WTC11 (cell line): ENCODE results near the gene DNAH17. TPM values are rescaled to one million over a fixed set of nuclear protein-coding genes. Genes with fewer than 3 reads are reported as not detected.

Experiments
- ATAC-seq: fragments of 200-7000 bp; cut with Tn5 transposase; 2 replicates; pipeline ENCODE4 v1.10.0; 2021; ENCODE audit warnings: mild to moderate bottlenecking, moderate library complexity
- CTCF ChIA-PET: fragments of 300-600 bp; sonication (Branson Sonifier 250); formaldehyde crosslinking; loops from one replicate; lab custom pipeline; 2021; ENCODE audit warnings: antibody characterized with exemption; lab: Charles Lee
- POLR2A ChIA-PET: fragments of 350-600 bp; sonication (Branson Sonifier 250); formaldehyde crosslinking; loops from one replicate; lab custom pipeline; 2021; ENCODE audit warnings: antibody characterized with exemption; lab: Charles Lee
- DNase-seq: peaks from one replicate; pipeline ENCODE4 v3.0.0; 2021; ENCODE audit warnings: low spot score
- H3K27ac Mint-ChIP-seq: 2 replicates; pipeline ENCODE4 v1.8.0; 2021; ENCODE audit warnings: mixed read lengths
- H3K27me3 Mint-ChIP-seq: 2 replicates; pipeline ENCODE4 v1.8.0; 2021; ENCODE audit warnings: low read depth, mild to moderate bottlenecking, moderate library complexity, mixed read lengths
- H3K36me3 Mint-ChIP-seq: 2 replicates; pipeline ENCODE4 v1.8.0; 2021; ENCODE audit warnings: mixed read lengths
- H3K4me1 Mint-ChIP-seq: 2 replicates; pipeline ENCODE4 v1.8.0; 2022; ENCODE audit warnings: mixed read lengths
- H3K4me3 Mint-ChIP-seq: 2 replicates; pipeline ENCODE4 v1.8.0; 2021; ENCODE audit warnings: mild to moderate bottlenecking, moderate library complexity, mixed read lengths
- H3K9me3 Mint-ChIP-seq: 2 replicates; pipeline ENCODE4 v1.8.0; 2021; ENCODE audit warnings: mixed read lengths
- CREB1 ChIP-seq: sonication (generic); formaldehyde crosslinking; IDR thresholded peaks from 2 replicates; pipeline ENCODE4 v1.8.0; 2023; ENCODE audit warnings: mild to moderate bottlenecking, missing genetic modification reagents
- FOXJ3 ChIP-seq: sonication (generic); formaldehyde crosslinking; IDR thresholded peaks from 2 replicates; pipeline ENCODE4 v1.9.0; 2021; ENCODE audit warnings: missing genetic modification reagents, mild to moderate bottlenecking, borderline replicate concordance
- FOXP1 ChIP-seq: sonication (generic); formaldehyde crosslinking; IDR thresholded peaks from 2 replicates; pipeline ENCODE4 v1.8.0; 2022; ENCODE audit warnings: missing genetic modification reagents, mild to moderate bottlenecking, moderate library complexity, borderline replicate concordance
- KAT7 ChIP-seq: sonication (generic); formaldehyde crosslinking; IDR thresholded peaks from 2 replicates; pipeline ENCODE4 v1.8.1; 2023; ENCODE audit warnings: missing genetic modification reagents, mild to moderate bottlenecking, borderline replicate concordance
- NFATC4 ChIP-seq: fragments of 250-450 bp; sonication (Bioruptor Pico); IDR thresholded peaks from 2 replicates; pipeline ENCODE4 v1.9.0; 2021; ENCODE audit warnings: mild to moderate bottlenecking
- NR3C1 ChIP-seq: sonication (generic); formaldehyde crosslinking; conservative IDR thresholded peaks from 2 replicates; pipeline ENCODE4 v1.8.1; 2023; ENCODE audit warnings: low read depth, mild to moderate bottlenecking, missing genetic modification reagents
- RORB ChIP-seq: fragments of 250-450 bp; sonication (Bioruptor Pico); IDR thresholded peaks from 2 replicates; pipeline ENCODE4 v1.9.0; 2021; ENCODE audit warnings: mild to moderate bottlenecking
- SMAD3 ChIP-seq: sonication (generic); formaldehyde crosslinking; IDR thresholded peaks from 2 replicates; pipeline ENCODE4 v1.8.0; 2022; ENCODE audit warnings: missing genetic modification reagents, mild to moderate bottlenecking, borderline replicate concordance
- ZNF232 ChIP-seq: sonication (generic); formaldehyde crosslinking; IDR thresholded peaks from 2 replicates; pipeline ENCODE4 v1.8.0; 2022; ENCODE audit warnings: mild to moderate bottlenecking, missing genetic modification reagents
- ZNF671 ChIP-seq: fragments of 250-450 bp; sonication (Bioruptor Pico); IDR thresholded peaks from 2 replicates; pipeline ENCODE4 v1.8.0; 2021; ENCODE audit warnings: mild to moderate bottlenecking
- total RNA-seq: library from RNA; stranded (reverse); gene quantifications from 3 replicates; pipeline ENCODE4 v1.2.3, GENCODE V29; 2021
- TF ChIP-seq, protein P1 (sequence below): sonication (generic); formaldehyde crosslinking; IDR thresholded peaks from 2 replicates; pipeline ENCODE4 v1.8.1; 2022; ENCODE audit warnings: missing genetic modification reagents, borderline replicate concordance
- TF ChIP-seq, protein P2 (sequence below): sonication (generic); formaldehyde crosslinking; IDR thresholded peaks from 2 replicates; pipeline ENCODE4 v1.8.0; 2023; ENCODE audit warnings: mild to moderate bottlenecking, missing genetic modification reagents
- TF ChIP-seq, protein P3 (sequence below): sonication (generic); formaldehyde crosslinking; IDR thresholded peaks from 2 replicates; pipeline ENCODE4 v1.8.1; 2022; ENCODE audit warnings: mild to moderate bottlenecking, moderate library complexity, missing genetic modification reagents
- TF ChIP-seq, protein P4 (sequence below): sonication (generic); formaldehyde crosslinking; IDR thresholded peaks from 2 replicates; pipeline ENCODE4 v1.8.0; 2022; ENCODE audit warnings: mild to moderate bottlenecking, missing genetic modification reagents
- TF ChIP-seq, protein P5 (sequence below): fragments of 250-450 bp; sonication (Bioruptor Pico); conservative IDR thresholded peaks from 2 replicates; pipeline ENCODE4 v1.9.0; 2021; ENCODE audit warnings: mild to moderate bottlenecking
- TF ChIP-seq, protein P6 (sequence below): sonication (generic); formaldehyde crosslinking; IDR thresholded peaks from 2 replicates; pipeline ENCODE4 v1.8.1; 2023; ENCODE audit warnings: mild to moderate bottlenecking, missing genetic modification reagents, moderate library complexity
- TF ChIP-seq, protein P7 (sequence below): sonication (generic); formaldehyde crosslinking; IDR thresholded peaks from 2 replicates; pipeline ENCODE4 v1.8.1; 2022; ENCODE audit warnings: mild to moderate bottlenecking, missing genetic modification reagents, moderate library complexity, borderline replicate concordance
- TF ChIP-seq, protein P8 (sequence below): sonication (generic); formaldehyde crosslinking; IDR thresholded peaks from 2 replicates; pipeline ENCODE4 v1.8.0; 2022; ENCODE audit warnings: mild to moderate bottlenecking, missing genetic modification reagents
- TF ChIP-seq, protein P9 (sequence below): sonication (generic); formaldehyde crosslinking; IDR thresholded peaks from 2 replicates; pipeline ENCODE4 v1.8.1; 2022; ENCODE audit warnings: low read depth, missing genetic modification reagents, borderline replicate concordance

Gene DNAH17
- total RNA-seq, 1 experiment from 2014 or later, result 0.87 TPM

DNA sequence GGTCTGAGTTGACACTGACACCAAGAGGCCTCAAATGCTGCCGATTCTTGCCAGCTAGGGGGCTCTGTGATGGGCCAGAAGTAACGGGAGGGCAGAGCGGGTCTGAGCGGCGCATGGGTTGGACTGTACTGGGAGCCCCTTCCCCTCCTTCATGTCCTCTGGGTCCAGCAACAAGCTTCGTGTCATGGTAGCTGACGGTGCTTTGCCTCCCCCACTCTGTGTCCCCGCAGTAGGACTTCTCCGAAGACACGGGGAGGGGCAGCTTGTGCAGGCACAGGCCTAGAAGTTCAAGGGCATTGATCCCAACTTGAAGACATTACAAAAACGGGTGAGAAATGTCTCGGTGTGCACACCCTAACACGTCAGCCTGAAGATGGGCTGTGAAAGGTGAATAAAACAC lies 39.8 kb upstream of the DNAH17 start:
- Mint-ChIP-seq H3K27ac (no peak overlapping the region), H3K9me3 (peaks cover 12% of the 10 kb centered on the region), H3K4me1 (peaks cover under 1% of the 10 kb centered on the region), H3K4me3 (no peak overlapping the region), H3K36me3 (no peaks in the 10 kb centered on the region), H3K27me3 (peaks cover 24% of the 10 kb centered on the region)
- TF ChIP-seq NR3C1 (CRISPR knock-in tag), result no peak
- no peak for TF ChIP-seq FOXP1 (CRISPR knock-in tag)
- no peak for TF ChIP-seq SMAD3 (CRISPR knock-in tag)
- TF ChIP-seq, protein P1, sequence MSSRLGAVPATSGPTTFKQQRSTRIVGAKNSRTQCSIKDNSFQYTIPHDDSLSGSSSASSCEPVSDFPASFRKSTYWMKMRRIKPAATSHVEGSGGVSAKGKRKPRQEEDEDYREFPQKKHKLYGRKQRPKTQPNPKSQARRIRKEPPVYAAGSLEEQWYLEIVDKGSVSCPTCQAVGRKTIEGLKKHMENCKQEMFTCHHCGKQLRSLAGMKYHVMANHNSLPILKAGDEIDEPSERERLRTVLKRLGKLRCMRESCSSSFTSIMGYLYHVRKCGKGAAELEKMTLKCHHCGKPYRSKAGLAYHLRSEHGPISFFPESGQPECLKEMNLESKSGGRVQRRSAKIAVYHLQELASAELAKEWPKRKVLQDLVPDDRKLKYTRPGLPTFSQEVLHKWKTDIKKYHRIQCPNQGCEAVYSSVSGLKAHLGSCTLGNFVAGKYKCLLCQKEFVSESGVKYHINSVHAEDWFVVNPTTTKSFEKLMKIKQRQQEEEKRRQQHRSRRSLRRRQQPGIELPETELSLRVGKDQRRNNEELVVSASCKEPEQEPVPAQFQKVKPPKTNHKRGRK (CRISPR knock-in tag), result no peak
- TF ChIP-seq, protein P2, sequence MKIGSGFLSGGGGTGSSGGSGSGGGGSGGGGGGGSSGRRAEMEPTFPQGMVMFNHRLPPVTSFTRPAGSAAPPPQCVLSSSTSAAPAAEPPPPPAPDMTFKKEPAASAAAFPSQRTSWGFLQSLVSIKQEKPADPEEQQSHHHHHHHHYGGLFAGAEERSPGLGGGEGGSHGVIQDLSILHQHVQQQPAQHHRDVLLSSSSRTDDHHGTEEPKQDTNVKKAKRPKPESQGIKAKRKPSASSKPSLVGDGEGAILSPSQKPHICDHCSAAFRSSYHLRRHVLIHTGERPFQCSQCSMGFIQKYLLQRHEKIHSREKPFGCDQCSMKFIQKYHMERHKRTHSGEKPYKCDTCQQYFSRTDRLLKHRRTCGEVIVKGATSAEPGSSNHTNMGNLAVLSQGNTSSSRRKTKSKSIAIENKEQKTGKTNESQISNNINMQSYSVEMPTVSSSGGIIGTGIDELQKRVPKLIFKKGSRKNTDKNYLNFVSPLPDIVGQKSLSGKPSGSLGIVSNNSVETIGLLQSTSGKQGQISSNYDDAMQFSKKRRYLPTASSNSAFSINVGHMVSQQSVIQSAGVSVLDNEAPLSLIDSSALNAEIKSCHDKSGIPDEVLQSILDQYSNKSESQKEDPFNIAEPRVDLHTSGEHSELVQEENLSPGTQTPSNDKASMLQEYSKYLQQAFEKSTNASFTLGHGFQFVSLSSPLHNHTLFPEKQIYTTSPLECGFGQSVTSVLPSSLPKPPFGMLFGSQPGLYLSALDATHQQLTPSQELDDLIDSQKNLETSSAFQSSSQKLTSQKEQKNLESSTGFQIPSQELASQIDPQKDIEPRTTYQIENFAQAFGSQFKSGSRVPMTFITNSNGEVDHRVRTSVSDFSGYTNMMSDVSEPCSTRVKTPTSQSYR (CRISPR knock-in tag), result no peak
- TF ChIP-seq RORB (CRISPR knock-in tag), result no peak
- TF ChIP-seq, protein P3, sequence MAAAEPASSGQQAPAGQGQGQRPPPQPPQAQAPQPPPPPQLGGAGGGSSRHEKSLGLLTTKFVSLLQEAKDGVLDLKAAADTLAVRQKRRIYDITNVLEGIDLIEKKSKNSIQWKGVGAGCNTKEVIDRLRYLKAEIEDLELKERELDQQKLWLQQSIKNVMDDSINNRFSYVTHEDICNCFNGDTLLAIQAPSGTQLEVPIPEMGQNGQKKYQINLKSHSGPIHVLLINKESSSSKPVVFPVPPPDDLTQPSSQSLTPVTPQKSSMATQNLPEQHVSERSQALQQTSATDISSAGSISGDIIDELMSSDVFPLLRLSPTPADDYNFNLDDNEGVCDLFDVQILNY (CRISPR knock-in tag), result no peak
- TF ChIP-seq, protein P4, sequence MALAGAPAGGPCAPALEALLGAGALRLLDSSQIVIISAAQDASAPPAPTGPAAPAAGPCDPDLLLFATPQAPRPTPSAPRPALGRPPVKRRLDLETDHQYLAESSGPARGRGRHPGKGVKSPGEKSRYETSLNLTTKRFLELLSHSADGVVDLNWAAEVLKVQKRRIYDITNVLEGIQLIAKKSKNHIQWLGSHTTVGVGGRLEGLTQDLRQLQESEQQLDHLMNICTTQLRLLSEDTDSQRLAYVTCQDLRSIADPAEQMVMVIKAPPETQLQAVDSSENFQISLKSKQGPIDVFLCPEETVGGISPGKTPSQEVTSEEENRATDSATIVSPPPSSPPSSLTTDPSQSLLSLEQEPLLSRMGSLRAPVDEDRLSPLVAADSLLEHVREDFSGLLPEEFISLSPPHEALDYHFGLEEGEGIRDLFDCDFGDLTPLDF (CRISPR knock-in tag), result no peak
- TF ChIP-seq, protein P5, sequence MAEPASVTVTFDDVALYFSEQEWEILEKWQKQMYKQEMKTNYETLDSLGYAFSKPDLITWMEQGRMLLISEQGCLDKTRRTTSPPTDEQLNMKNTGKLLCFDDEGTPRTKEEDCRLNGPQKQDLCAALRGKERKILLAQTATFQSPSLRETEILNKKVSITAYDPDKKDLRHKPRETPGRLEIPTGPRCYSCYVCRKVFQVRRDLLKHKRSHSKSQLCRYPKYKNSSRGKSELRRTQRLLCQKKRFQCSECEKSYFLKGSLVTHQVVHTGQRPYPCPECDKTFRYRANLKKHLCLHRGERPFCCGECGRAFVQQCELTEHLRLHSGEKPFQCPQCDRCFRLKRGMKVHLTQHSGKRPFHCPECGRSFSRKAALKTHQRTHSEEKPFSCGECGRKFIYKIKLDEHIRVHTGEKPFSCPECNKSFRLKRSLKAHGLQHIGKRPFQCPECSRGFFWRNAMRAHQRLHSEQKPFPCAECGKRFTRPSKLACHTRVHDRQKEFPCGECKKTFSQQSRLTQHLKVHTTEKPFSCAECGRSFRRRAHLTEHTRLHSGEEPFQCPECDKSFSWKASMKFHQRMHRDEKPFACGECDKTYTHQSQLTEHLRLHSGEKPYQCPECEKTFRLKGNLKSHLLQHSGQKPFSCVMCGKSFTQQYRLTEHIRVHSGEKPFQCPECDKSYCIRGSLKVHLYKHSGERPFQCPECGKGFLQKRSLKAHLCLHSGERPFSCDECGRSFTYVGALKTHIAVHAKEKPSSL (CRISPR knock-in tag), result no peak
- TF ChIP-seq, protein P6, sequence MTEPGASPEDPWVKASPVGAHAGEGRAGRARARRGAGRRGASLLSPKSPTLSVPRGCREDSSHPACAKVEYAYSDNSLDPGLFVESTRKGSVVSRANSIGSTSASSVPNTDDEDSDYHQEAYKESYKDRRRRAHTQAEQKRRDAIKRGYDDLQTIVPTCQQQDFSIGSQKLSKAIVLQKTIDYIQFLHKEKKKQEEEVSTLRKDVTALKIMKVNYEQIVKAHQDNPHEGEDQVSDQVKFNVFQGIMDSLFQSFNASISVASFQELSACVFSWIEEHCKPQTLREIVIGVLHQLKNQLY (CRISPR knock-in tag), result no peak
- no peak for TF ChIP-seq NFATC4 (CRISPR knock-in tag)
- no peak for TF ChIP-seq KAT7 (CRISPR knock-in tag)
- TF ChIP-seq, protein P7, sequence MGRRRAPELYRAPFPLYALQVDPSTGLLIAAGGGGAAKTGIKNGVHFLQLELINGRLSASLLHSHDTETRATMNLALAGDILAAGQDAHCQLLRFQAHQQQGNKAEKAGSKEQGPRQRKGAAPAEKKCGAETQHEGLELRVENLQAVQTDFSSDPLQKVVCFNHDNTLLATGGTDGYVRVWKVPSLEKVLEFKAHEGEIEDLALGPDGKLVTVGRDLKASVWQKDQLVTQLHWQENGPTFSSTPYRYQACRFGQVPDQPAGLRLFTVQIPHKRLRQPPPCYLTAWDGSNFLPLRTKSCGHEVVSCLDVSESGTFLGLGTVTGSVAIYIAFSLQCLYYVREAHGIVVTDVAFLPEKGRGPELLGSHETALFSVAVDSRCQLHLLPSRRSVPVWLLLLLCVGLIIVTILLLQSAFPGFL (CRISPR knock-in tag), result no peak
- ATAC-seq, result no peak
- ChIA-PET POLR2A (no interaction called here), CTCF (no interaction called here)
- no peak for DNase-seq

DNA sequence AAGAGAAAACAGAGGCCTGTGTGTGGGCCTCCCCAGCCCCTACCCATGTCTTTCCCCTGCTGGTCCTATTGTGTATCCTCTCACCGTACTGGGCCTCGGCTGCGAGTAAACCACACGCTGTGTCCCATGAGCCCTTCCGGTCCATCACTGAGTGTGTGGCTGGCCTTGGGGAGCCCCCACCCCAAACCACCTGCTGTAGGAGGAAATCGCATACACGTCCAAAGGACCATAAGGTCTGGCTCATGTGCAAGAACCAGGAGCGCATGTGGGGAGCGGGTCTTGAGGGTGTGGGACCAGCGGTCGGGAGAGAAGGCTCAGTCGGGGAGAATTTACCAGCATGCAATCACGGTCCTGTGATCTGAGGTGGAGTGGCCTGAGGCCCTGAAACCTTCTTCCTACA lies 38.4 kb upstream of the DNAH17 start:
- peaks cover 12% of the 10 kb centered on the region for H3K9me3 Mint-ChIP-seq
- H3K36me3 Mint-ChIP-seq, result no peaks in the 10 kb centered on the region
- POLR2A ChIA-PET, result no interaction called here
- no peak for DNase-seq
- no peak overlapping the region for H3K4me3 Mint-ChIP-seq
- H3K27ac Mint-ChIP-seq, result no peak overlapping the region
- no peak for ATAC-seq
- H3K4me1 Mint-ChIP-seq, result peaks cover 14% of the 10 kb centered on the region
- peaks cover 37% of the 10 kb centered on the region for H3K27me3 Mint-ChIP-seq
- CTCF ChIA-PET, result no interaction called here
- TF ChIP-seq FOXP1 (CRISPR knock-in tag) (no peak), ZNF671 (CRISPR knock-in tag) (no peak), FOXJ3 (CRISPR knock-in tag) (no peak), ZNF232 (CRISPR knock-in tag) (no peak), CREB1 (CRISPR knock-in tag) (no peak)
- TF ChIP-seq, protein P8, sequence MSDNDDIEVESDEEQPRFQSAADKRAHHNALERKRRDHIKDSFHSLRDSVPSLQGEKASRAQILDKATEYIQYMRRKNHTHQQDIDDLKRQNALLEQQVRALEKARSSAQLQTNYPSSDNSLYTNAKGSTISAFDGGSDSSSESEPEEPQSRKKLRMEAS, result no peak
- TF ChIP-seq, protein P1 (CRISPR knock-in tag), result no peak
- TF ChIP-seq, protein P9, sequence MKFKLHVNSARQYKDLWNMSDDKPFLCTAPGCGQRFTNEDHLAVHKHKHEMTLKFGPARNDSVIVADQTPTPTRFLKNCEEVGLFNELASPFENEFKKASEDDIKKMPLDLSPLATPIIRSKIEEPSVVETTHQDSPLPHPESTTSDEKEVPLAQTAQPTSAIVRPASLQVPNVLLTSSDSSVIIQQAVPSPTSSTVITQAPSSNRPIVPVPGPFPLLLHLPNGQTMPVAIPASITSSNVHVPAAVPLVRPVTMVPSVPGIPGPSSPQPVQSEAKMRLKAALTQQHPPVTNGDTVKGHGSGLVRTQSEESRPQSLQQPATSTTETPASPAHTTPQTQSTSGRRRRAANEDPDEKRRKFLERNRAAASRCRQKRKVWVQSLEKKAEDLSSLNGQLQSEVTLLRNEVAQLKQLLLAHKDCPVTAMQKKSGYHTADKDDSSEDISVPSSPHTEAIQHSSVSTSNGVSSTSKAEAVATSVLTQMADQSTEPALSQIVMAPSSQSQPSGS, result no peak
- TF ChIP-seq, protein P6 (CRISPR knock-in tag), result no peak
